Keratinocyte (primary cell): Measurements from ENCODE around the gene ZNF653. TPM values are rescaled to one million over a fixed set of nuclear protein-coding genes. Genes with fewer than 3 reads are reported as not detected.
A peak's percentile ranks its signal among the peaks of the same experiment; 100 is the strongest.

Experiments used
- DNase-seq: peaks from one replicate; pipeline ENCODE4 v3.0.0-alpha.2; 2011; ENCODE audit warnings: low read depth, missing footprints, low spot score
- FAIRE-seq: peaks from 2 replicates; lab custom pipeline; 2011; peaks lifted over from hg19 to GRCh38; lab: Jason Lieb, UNC
- H2AFZ ChIP-seq: 2 replicates; pipeline ENCODE4 v1.6.0; 2012; ENCODE audit warnings: low read length, control low read depth, inconsistent platforms; ENCODE audit not compliant: control insufficient read depth
- H3K27ac ChIP-seq: 2 replicates; pipeline ENCODE4 v1.5.1; 2011; ENCODE audit warnings: low read length; ENCODE audit not compliant: control insufficient read depth, insufficient read depth
- H3K27me3 ChIP-seq: 3 replicates; pipeline ENCODE4 v1.6.0; 2011; ENCODE audit warnings: low read length; ENCODE audit not compliant: control insufficient read depth, insufficient read depth; ENCODE audit errors: extremely low read depth
- H3K36me3 ChIP-seq, 2 experiments: 2 replicates in 1 of 2; 3 replicates in 1 of 2; pipeline ENCODE4 v1.5.1; 2011; ENCODE audit warnings: low read length in 2 of 2, mild to moderate bottlenecking in 1 of 2; ENCODE audit not compliant: control insufficient read depth in 2 of 2, insufficient read depth in 2 of 2; ENCODE audit errors: extremely low read depth in 1 of 2
- H3K4me1 ChIP-seq: 3 replicates; pipeline ENCODE4 v1.5.1; 2011; ENCODE audit warnings: low read length; ENCODE audit not compliant: control insufficient read depth, insufficient read depth; ENCODE audit errors: extremely low read depth
- H3K4me2 ChIP-seq: 3 replicates; pipeline ENCODE4 v1.6.0; 2011; ENCODE audit warnings: low read depth, low read length; ENCODE audit not compliant: control insufficient read depth, insufficient read depth; ENCODE audit errors: extremely low read depth
- H3K4me3 ChIP-seq, 3 experiments: fragments of 200-600 bp in 1 of 3; sonication (generic) in 1 of 3; 2 replicates in 2 of 3; 3 replicates in 1 of 3; pipeline ENCODE4 v1.5.1; 2011 to 2016; ENCODE audit warnings: low read length in 3 of 3, mild to moderate bottlenecking in 3 of 3, control low read depth in 2 of 3, inconsistent platforms in 1 of 3, low read depth in 1 of 3, mixed read lengths in 1 of 3, mixed run types in 1 of 3, moderate library complexity in 1 of 3; ENCODE audit not compliant: control insufficient read depth in 2 of 3, insufficient read depth in 2 of 3; ENCODE audit errors: extremely low read depth in 1 of 3
- H3K79me2 ChIP-seq: 2 replicates; pipeline ENCODE4 v1.6.0; 2012; ENCODE audit warnings: low read length; ENCODE audit not compliant: control insufficient read depth, insufficient read depth
- H3K9ac ChIP-seq: 3 replicates; pipeline ENCODE4 v1.6.0; 2011; ENCODE audit warnings: low read length; ENCODE audit not compliant: control insufficient read depth, insufficient read depth; ENCODE audit errors: extremely low read depth
- H3K9me1 ChIP-seq: 3 replicates; pipeline ENCODE4 v1.6.0; 2011; ENCODE audit warnings: low read length; ENCODE audit not compliant: control insufficient read depth, insufficient read depth; ENCODE audit errors: extremely low read depth
- H3K9me3 ChIP-seq: 2 replicates; pipeline ENCODE4 v1.5.1; 2012; ENCODE audit warnings: low read depth, low read length; ENCODE audit not compliant: control insufficient read depth
- H4K20me1 ChIP-seq: 3 replicates; pipeline ENCODE4 v1.6.0; 2011; ENCODE audit warnings: low read length; ENCODE audit not compliant: control insufficient read depth, insufficient read depth; ENCODE audit errors: extremely low read depth
- EZH2 ChIP-seq: IDR thresholded peaks from one replicate; pipeline ENCODE4 v1.6.1; 2012; ENCODE audit warnings: inconsistent platforms, mild to moderate bottlenecking, low read length, moderate library complexity
- dilution Hi-C: fragments of 300-500 bp; cut with MboI; formaldehyde crosslinking; loops from one replicate; pipeline ENCODE4 v1.7.0; 2020; ENCODE audit warnings: low sequenced_read_pairs; ENCODE audit not compliant: extremely low pct_ligation_motif_present
- polyA plus RNA-seq, 5 experiments: library from polyadenylated mRNA; depleted of rRNA in 3 of 5; stranded (reverse) in 3 of 5; stranded (forward) in 1 of 5; unstranded in 1 of 5; fragments of >200 nt; gene quantifications; 1 replicate in 1 of 5; 2 replicates in 3 of 5; 3 replicates in 1 of 5; pipeline versions ENCODE4 v1.2.1 to v1.2.3, GENCODE V29; 2011 to 2012; ENCODE audit warnings: missing spikeins in 2 of 5, low read depth in 1 of 5, low replicate concordance in 1 of 5
- TF ChIP-seq, protein P1 (sequence below), 3 experiments: IDR thresholded peaks in 1 of 3; conservative IDR thresholded peaks in 1 of 3; optimal IDR thresholded peaks in 1 of 3; 2 replicates in 2 of 3; 3 replicates in 1 of 3; pipeline versions ENCODE3 to v1.5.1; 2011; ENCODE audit warnings: low read length in 3 of 3, mild to moderate bottlenecking in 3 of 3, moderate library complexity in 2 of 3, control low read depth in 1 of 3, inconsistent platforms in 1 of 3; ENCODE audit not compliant: insufficient read depth in 2 of 3; ENCODE audit errors: extremely low read depth in 1 of 3

The ZNF653 gene
- polyA plus RNA-seq, 1 donor (not counting 4 experiments of a cell fraction or from before 2014, with no cell fraction given), result 3.8 TPM

GRCh38 chr19:11446652-11447301 lies 58.9 kb downstream of the ZNF653 start:
- dilution Hi-C loops, result no loop called here
- Histone ChIP-seq H4K20me1 (no peaks in the 10 kb centered on the region), H3K4me1 (peaks cover 11% of the 10 kb centered on the region), H2AFZ (no peak overlapping the region), H3K4me2 (no peak overlapping the region), H3K79me2 (peaks cover 7% of the 10 kb centered on the region), H3K36me3 (peaks cover 27 to 34% of the 10 kb centered on the region in 2 experiments), H3K9me1 (no peaks in the 10 kb centered on the region), H3K4me3 (no peak overlapping the region), H3K27ac (no peak overlapping the region), H3K9me3 (no peaks in the 10 kb centered on the region), H3K9ac (no peak overlapping the region), H3K27me3 (no peaks in the 10 kb centered on the region)
- TF ChIP-seq EZH2, result no peak
- TF ChIP-seq, protein P1, sequence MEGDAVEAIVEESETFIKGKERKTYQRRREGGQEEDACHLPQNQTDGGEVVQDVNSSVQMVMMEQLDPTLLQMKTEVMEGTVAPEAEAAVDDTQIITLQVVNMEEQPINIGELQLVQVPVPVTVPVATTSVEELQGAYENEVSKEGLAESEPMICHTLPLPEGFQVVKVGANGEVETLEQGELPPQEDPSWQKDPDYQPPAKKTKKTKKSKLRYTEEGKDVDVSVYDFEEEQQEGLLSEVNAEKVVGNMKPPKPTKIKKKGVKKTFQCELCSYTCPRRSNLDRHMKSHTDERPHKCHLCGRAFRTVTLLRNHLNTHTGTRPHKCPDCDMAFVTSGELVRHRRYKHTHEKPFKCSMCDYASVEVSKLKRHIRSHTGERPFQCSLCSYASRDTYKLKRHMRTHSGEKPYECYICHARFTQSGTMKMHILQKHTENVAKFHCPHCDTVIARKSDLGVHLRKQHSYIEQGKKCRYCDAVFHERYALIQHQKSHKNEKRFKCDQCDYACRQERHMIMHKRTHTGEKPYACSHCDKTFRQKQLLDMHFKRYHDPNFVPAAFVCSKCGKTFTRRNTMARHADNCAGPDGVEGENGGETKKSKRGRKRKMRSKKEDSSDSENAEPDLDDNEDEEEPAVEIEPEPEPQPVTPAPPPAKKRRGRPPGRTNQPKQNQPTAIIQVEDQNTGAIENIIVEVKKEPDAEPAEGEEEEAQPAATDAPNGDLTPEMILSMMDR (optimal IDR thresholded peaks at IDR 0.05 in 1 of 3, IDR thresholded peaks at IDR 0.05 in 1 of 3, conservative IDR thresholded peaks at IDR 0.05 in 1 of 3; ENCODE audit: extremely low read depth in 1 of 3, insufficient read depth in 2 of 3, low read length in 3 of 3), result peak; percentile 60 to 80 (median 80)
- DNase-seq (no peak), FAIRE-seq (no peak)

- TF ChIP-seq, protein P1 (optimal IDR thresholded peaks at IDR 0.05 in 1 of 3, IDR thresholded peaks at IDR 0.05 in 1 of 3, conservative IDR thresholded peaks at IDR 0.05 in 1 of 3; ENCODE audit: extremely low read depth in 1 of 3, insufficient read depth in 2 of 3, low read length in 3 of 3), result no peak
- TF ChIP-seq EZH2, result no peak
- Histone ChIP-seq H3K9me1 (no peaks in the 10 kb centered on the region), H3K4me2 (no peak overlapping the region), H3K27me3 (no peaks in the 10 kb centered on the region), H3K4me3 (no peak overlapping the region), H3K4me1 (peaks cover 11% of the 10 kb centered on the region), H3K9me3 (no peaks in the 10 kb centered on the region), H3K79me2 (peaks cover 7% of the 10 kb centered on the region), H4K20me1 (no peaks in the 10 kb centered on the region), H3K27ac (no peak overlapping the region), H3K9ac (no peak overlapping the region), H2AFZ (no peak overlapping the region), H3K36me3 (peaks cover 27 to 34% of the 10 kb centered on the region in 2 experiments)
- FAIRE-seq (no peak), DNase-seq (no peak)
- dilution Hi-C loops, result no loop called here
Observed at GRCh38 chr19:11446271-11446651, 59.4 kb downstream of the ZNF653 start.
